K562 (cell line): Measurements from ENCODE around the gene DAD1. TPM values are rescaled to one million over a fixed set of nuclear protein-coding genes. Genes with fewer than 3 reads are reported as not detected.

Source experiments
- BHLHE40 ChIP-seq: IDR thresholded peaks from 2 replicates; pipeline ENCODE4 v1.6.1; 2011; ENCODE audit warnings: low read length, improper control_type of control experiment
- CEBPZ ChIP-seq: fragments of 150-350 bp; IDR thresholded peaks from 2 replicates; pipeline ENCODE4 v1.6.1; 2014; ENCODE audit warnings: low read depth, mild to moderate bottlenecking, low read length, borderline replicate concordance
- DIDO1 ChIP-seq: fragments of 450-650 bp; IDR thresholded peaks from 2 replicates; pipeline ENCODE4 v1.6.1; 2016; ENCODE audit warnings: low read depth, missing biosample characterization, missing genetic modification characterization
- DMBX1 ChIP-seq: fragments of 250-450 bp; sonication (Bioruptor Pico); IDR thresholded peaks from 2 replicates; pipeline ENCODE4 v1.8.0; 2022; ENCODE audit warnings: inconsistent platforms, mild to moderate bottlenecking, moderate library complexity, borderline replicate concordance
- E2F3 ChIP-seq: fragments of 250-450 bp; sonication (Bioruptor Pico); IDR thresholded peaks from 2 replicates; pipeline ENCODE4 v1.4.0; 2020; ENCODE audit warnings: mild to moderate bottlenecking
- FOXK1 ChIP-seq: sonication (generic); formaldehyde crosslinking; IDR thresholded peaks from 2 replicates; pipeline ENCODE4 v1.8.0; 2022; ENCODE audit warnings: missing genetic modification reagents, mild to moderate bottlenecking, borderline replicate concordance
- HDAC2 ChIP-seq: fragments of 450-650 bp; IDR thresholded peaks from 2 replicates; pipeline ENCODE4 v1.6.1; 2016; ENCODE audit warnings: mild to moderate bottlenecking
- HDAC8 ChIP-seq: fragments of 450-650 bp; IDR thresholded peaks from 2 replicates; pipeline ENCODE4 v1.6.1; 2016; ENCODE audit warnings: mild to moderate bottlenecking, missing genetic modification characterization, moderate library complexity, missing compliant biosample characterization
- HEY1 ChIP-seq: fragments of 250-450 bp; sonication (Bioruptor Pico); IDR thresholded peaks from 2 replicates; pipeline ENCODE4 v1.5.0; 2020; ENCODE audit warnings: mild to moderate bottlenecking, moderate library complexity, borderline replicate concordance
- HLTF ChIP-seq: fragments of 450-650 bp; IDR thresholded peaks from 2 replicates; pipeline ENCODE4 v1.6.1; 2016
- HMG20B ChIP-seq: fragments of 250-450 bp; sonication (Bioruptor Pico); IDR thresholded peaks from 2 replicates; pipeline ENCODE4 v1.5.0; 2021; ENCODE audit warnings: mild to moderate bottlenecking
- HOMEZ ChIP-seq: fragments of 250-450 bp; sonication (Bioruptor Pico); IDR thresholded peaks from 2 replicates; pipeline ENCODE4 v1.4.0; 2020; ENCODE audit warnings: mild to moderate bottlenecking, moderate library complexity
- KLF6 ChIP-seq: fragments of 250-450 bp; sonication (Bioruptor Pico); IDR thresholded peaks from 2 replicates; pipeline ENCODE4 v1.4.0; 2020; ENCODE audit warnings: mild to moderate bottlenecking, moderate library complexity, borderline replicate concordance
- MEF2D ChIP-seq: conservative IDR thresholded peaks from 2 replicates; pipeline ENCODE4 v1.6.1; 2016; ENCODE audit warnings: low read depth, missing genetic modification characterization, missing compliant biosample characterization
- MIER1 ChIP-seq: fragments of 450-650 bp; IDR thresholded peaks from 2 replicates; pipeline ENCODE4 v1.6.1; 2016; ENCODE audit warnings: antibody characterized with exemption, mild to moderate bottlenecking, low read depth
- MTA1 ChIP-seq: fragments of 450-650 bp; IDR thresholded peaks from 2 replicates; pipeline ENCODE4 v1.6.1; 2017; ENCODE audit warnings: borderline replicate concordance
- PHB2 ChIP-seq: fragments of 450-650 bp; IDR thresholded peaks from 2 replicates; pipeline ENCODE4 v1.6.1; 2017; ENCODE audit warnings: low read depth
- RBM14 ChIP-seq: fragments of 200-400 bp; formaldehyde crosslinking; IDR thresholded peaks from 2 replicates; pipeline ENCODE4 v1.6.1; 2018; ENCODE audit warnings: low read depth, mild to moderate bottlenecking, low read length, moderate library complexity, borderline replicate concordance; ENCODE audit not compliant: insufficient read depth
- THRB ChIP-seq: fragments of 450-650 bp; formaldehyde crosslinking; conservative IDR thresholded peaks from 2 replicates; pipeline ENCODE4 v1.4.0; 2022; ENCODE audit warnings: mild to moderate bottlenecking, missing genetic modification characterization
- ZNF143 ChIP-seq: sonication (generic); formaldehyde crosslinking; IDR thresholded peaks from 2 replicates; pipeline ENCODE4 v1.9.0; 2022; ENCODE audit warnings: mild to moderate bottlenecking, missing genetic modification reagents
- ZNF165 ChIP-seq: fragments of 250-450 bp; sonication (Bioruptor Pico); IDR thresholded peaks from 2 replicates; pipeline ENCODE4 v1.4.0; 2020; ENCODE audit warnings: borderline replicate concordance
- ZNF175 ChIP-seq: fragments of 200-800 bp; sonication (Bioruptor generic); IDR thresholded peaks from 2 replicates; pipeline ENCODE4 v1.6.1; 2016; ENCODE audit warnings: low read depth, mild to moderate bottlenecking, missing genetic modification characterization, missing compliant biosample characterization
- ZNF224 ChIP-seq: sonication (generic); formaldehyde crosslinking; IDR thresholded peaks from 2 replicates; pipeline ENCODE4 v1.8.0; 2022; ENCODE audit warnings: mild to moderate bottlenecking, missing genetic modification reagents
- ZNF239 ChIP-seq: fragments of 250-450 bp; sonication (Bioruptor Pico); IDR thresholded peaks from 2 replicates; pipeline ENCODE4 v1.4.0; 2020; ENCODE audit warnings: mild to moderate bottlenecking
- ZNF507 ChIP-seq: conservative IDR thresholded peaks from 2 replicates; pipeline ENCODE4 v1.6.1; 2017; ENCODE audit warnings: missing genetic modification characterization, missing compliant biosample characterization
- ZNF717 ChIP-seq: fragments of 250-450 bp; sonication (Bioruptor Pico); IDR thresholded peaks from 2 replicates; pipeline ENCODE4 v1.5.0; 2021
- polyA plus RNA-seq, 8 experiments: library from polyadenylated mRNA; depleted of rRNA in 4 of 8; stranded (reverse) in 5 of 8; unstranded in 3 of 8; fragments of >200 nt; fragmentation: Nextera tagmentation in 2 of 8; fragmentation: Illumina TruSeq in 1 of 8; extraction: Ambion mirVana in 2 of 8; extraction: Trizol in 1 of 8; gene quantifications; 2 replicates each; pipeline versions ENCODE4 v1.2.1 to v1.2.3, GENCODE V29; 2011 to 2014; ENCODE audit warnings: inconsistent platforms in 1 of 8, missing spikeins in 1 of 8
- total RNA-seq, 7 experiments: library from RNA; depleted of rRNA in 6 of 7; stranded (reverse); fragments of >200 nt in 6 of 7; fragmentation: Illumina TruSeq in 2 of 7; extraction: Trizol in 2 of 7; gene quantifications; 2 replicates each; pipeline versions ENCODE4 v1.2.1 to v1.2.3, GENCODE V29; 2011 to 2021; ENCODE audit warnings: low replicate concordance in 1 of 7

DAD1 gene
- total and polyA plus RNA-seq, 9 of the 15 experiments (the other 6 are each of a cell fraction or from before 2014, with no cell fraction given): 104 to 617 (median 222) TPM

- no peak for TF ChIP-seq HLTF
- no peak for TF ChIP-seq FOXK1 (CRISPR knock-in tag)
- no peak for TF ChIP-seq ZNF507
- no peak for TF ChIP-seq CEBPZ
- 0 out of 2 replicates have a peak, but pooled peaks have one; percentile 13 for TF ChIP-seq MTA1
- no peak for TF ChIP-seq ZNF165 (CRISPR knock-in tag)
- TF ChIP-seq KLF6 (CRISPR knock-in tag): no peak
- peak; percentile 43; the same call in 1 of the 2 replicates for TF ChIP-seq ZNF175
- no peak for TF ChIP-seq ZNF239 (CRISPR knock-in tag)
- TF ChIP-seq PHB2: no peak
- no peak for TF ChIP-seq DMBX1 (CRISPR knock-in tag)
- TF ChIP-seq HEY1: no peak
- TF ChIP-seq MIER1: no peak
- TF ChIP-seq ZNF143 (CRISPR knock-in tag): no peak
- no peak for TF ChIP-seq HMG20B (CRISPR knock-in tag)
- no peak for TF ChIP-seq THRB (CRISPR knock-in tag)
- TF ChIP-seq DIDO1 (tag): no peak
- no peak for TF ChIP-seq E2F3
- no peak for TF ChIP-seq HOMEZ (CRISPR knock-in tag)
- peak; percentile 51; the same call in 1 of the 2 replicates for TF ChIP-seq BHLHE40
- no peak for TF ChIP-seq MEF2D
- TF ChIP-seq HDAC8 (tag): no peak
- TF ChIP-seq ZNF717 (CRISPR knock-in tag): no peak
- TF ChIP-seq ZNF224 (CRISPR knock-in tag): no peak
- TF ChIP-seq HDAC2: 0 out of 2 replicates have a peak, but pooled peaks have one; percentile 44
- TF ChIP-seq RBM14: no peak
These were observed 52.1 kb downstream of the DAD1 start (continued) for GRCh38 chr14:22536853-22537338.
